T1000 (cell line): ENCODE data around the gene HORMAD2.

ENCODE experiments used
- DNase-seq: peaks from one replicate; lab custom pipeline; 2025; ENCODE audit warnings: mixed read lengths; lab: John Stamatoyannopoulos, UW

The HORMAD2 gene, protein sequence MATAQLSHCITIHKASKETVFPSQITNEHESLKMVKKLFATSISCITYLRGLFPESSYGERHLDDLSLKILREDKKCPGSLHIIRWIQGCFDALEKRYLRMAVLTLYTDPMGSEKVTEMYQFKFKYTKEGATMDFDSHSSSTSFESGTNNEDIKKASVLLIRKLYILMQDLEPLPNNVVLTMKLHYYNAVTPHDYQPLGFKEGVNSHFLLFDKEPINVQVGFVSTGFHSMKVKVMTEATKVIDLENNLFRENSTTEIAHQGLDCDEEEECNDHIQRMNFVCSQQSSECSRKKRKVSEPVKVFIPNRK

GRCh38 chr22:30079952-30080533 lies at the start of gene HORMAD2:
HORMAD2 (plus strand) TSS chr22:30080464; CDS start chr22:30093953, 13,489 bp downstream.
- DNase-seq = no peak

DNA sequence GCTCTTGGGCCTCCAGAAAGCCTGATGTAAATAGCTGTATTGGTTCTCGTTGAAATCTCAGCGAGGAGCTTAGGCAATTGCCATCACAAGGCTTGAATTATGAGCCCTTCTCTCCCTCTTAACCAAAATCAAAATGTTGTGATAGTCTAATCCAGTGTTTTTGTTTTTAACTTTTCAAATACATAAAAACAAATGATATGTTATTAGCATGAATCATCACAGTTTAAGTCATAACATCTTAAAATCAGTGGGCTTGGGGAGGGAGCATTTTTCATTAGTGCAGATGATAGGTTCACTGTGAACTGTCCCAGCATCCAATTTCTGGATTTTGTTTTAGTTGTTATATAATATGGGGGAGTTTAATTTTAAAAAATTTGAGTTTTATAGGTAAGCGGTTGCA lies 48.9 kb upstream of the HORMAD2 start:
- no peak for DNase-seq

- DNase-seq = no peak
These were observed 48.4 kb upstream of the HORMAD2 start for GRCh38 chr22:30031764-30032455.

DNA sequence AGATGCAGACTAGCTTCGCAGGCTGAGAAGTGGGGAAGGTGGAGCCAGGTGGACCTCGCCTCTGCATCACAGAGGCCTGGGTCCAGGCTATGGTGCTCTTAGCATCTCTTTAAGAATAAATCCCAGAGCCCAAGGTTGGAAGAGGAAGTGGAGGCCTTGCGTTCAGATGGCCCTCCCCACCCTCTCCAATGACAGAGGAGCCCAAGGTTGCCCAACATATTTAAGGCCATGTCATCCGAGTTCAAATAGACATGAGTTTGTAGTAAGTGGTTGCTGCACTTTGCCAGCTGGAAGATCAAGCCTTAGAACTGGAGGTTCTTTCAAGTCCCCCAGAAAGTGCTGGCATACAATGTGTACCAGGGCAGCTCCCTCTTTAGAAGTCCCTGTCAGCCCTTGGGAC lies 47.1 kb upstream of the HORMAD2 start:
- DNase-seq = no peak

DNA sequence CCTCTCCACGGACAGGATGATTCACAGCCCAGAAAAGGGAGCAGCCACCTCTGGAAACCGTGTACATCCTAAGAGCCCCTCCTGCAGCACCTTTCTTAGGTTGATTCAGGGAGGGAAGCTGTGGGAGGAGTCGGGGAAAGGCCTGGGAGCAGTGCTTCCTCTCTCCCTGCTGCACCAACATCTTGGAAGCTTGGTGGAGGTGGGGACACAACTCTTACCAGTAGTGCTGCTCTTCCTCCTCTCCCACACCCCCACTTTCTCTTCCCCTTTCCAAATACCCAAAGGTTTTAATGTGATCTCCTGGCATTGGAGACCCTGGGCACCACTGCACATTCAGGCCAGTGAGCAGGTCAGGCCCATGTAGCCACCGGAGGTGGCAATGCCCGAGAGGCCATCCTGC lies 46.4 kb upstream of the HORMAD2 start:
- DNase-seq = no peak

DNA sequence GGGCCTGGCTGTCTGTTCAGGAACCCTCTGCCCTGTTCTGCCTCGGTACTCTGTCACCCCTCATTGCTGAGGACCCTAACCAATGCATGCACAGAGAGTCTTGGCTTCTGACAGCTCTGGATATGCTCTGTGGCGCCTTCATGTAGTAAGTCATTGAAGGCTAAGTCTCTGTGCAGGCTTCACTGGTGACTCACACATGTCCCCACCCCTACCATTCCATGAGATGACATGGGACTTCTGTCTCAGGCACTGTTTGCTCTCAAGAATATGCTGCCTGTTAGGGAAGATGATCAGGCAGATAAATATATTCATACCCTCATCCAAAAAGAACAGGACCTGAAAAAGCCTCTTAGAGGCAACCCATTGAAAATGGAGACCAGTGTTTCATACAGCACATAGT lies 43.6 kb upstream of the HORMAD2 start:
- DNase-seq = no peak

- DNase-seq = peak; percentile 48
These were observed 42.0 kb upstream of the HORMAD2 start for GRCh38 chr22:30038219-30038618.

GRCh38 chr22:30040499-30041260 lies 39.6 kb upstream of the HORMAD2 start:
- DNase-seq = no peak

- no peak for DNase-seq
These were observed 38.8 kb upstream of the HORMAD2 start for GRCh38 chr22:30041475-30041874.

- DNase-seq = no peak
These were observed 38.4 kb upstream of the HORMAD2 start for GRCh38 chr22:30041881-30042280.

DNA sequence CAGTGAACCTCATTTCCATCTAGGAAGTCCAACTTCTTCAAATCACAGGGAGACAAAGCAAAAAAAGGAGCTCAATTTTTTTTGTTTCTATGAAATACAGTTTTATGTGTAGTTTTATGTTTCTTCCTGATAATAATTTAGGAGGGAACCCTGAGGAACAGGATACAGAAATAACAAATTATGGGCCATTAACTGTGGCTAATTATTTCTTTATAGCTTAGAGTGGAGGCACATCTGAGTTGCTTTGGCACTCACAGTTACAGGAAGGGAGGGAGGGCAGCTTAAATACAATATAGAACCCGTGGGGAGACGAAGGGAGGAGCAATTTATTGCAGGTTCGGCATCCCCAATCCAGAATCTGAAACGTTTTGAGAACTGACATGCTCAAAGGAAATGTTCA lies 37.1 kb upstream of the HORMAD2 start:
- no peak for DNase-seq

DNA sequence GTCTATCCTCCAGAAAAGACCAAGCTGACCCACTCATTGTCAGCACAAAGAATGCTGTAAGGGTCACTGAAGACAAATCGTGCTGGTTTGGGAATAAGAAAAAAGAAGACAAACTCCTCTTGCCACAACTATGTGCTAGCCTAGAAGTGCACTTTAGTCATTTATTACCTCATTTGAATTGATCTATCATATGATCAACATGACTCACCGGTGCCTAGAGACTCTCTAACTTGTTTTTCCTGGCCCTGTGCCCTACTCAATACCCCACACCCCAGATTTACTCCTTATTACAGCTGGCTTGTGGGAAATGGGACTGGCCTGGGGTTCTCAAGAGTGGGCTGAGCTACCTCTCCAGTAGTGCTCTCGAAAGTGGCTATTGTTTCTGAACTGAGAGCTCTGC lies 35.9 kb upstream of the HORMAD2 start:
- peak; percentile 57 for DNase-seq

DNA sequence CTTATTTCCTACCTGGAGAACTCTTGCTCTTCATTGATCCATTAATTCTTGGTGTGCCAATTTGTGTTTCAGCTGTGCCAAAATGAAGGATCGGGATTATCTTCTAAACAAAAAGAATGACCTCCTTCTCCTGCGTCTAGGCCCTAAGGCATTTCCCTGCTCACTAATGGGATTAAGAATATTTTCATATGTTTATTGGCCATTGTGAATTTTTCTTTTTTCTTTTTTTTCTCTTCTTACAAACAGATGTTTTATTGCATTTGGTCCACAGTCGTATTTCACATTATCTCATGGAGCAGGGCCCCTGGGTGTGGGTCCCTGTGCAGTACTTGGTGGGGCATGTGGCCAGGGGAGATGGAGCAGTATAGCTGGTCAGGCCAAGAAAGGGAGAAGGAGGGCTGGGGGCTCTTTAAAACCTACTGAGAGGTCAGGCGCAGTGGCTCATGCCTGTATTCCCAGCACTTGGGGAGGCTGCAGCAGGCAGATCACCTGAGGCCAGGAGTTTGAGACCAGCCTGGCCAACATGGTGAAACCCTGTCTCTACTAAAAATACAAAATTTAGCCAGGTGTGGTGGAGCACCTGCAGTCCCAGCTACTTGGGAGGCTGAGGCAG lies 35.3 kb upstream of the HORMAD2 start:
- DNase-seq = no peak

GRCh38 chr22:30045494-30045887 lies 34.8 kb upstream of the HORMAD2 start:
- no peak for DNase-seq

GRCh38 chr22:30045901-30046715 lies 34.2 kb upstream of the HORMAD2 start:
- no peak for DNase-seq

GRCh38 chr22:30046716-30047363 lies 33.4 kb upstream of the HORMAD2 start:
- DNase-seq = no peak

DNA sequence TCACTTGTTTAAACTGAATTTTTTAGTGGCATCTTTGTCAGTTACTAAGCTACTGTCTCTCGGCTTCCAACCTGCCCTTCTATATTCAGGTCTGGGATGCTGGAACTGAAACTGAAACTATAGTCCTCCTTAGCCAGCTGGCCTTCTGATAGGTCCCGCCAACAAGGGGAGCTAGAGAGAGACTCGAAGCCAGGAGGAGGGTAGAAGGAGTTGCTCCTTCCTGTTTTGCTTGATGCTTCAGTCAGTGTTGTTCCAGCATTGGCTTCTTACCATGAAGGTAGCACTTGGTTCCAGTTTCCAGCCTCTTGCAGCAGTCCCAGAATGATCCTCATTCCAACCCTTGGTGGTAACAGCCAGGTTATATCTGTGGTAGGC lies 32.9 kb upstream of the HORMAD2 start:
- no peak for DNase-seq

- no peak for DNase-seq
These were observed 31.6 kb upstream of the HORMAD2 start for GRCh38 chr22:30048681-30049080.

- no peak for DNase-seq
These were observed 26.0 kb upstream of the HORMAD2 start for GRCh38 chr22:30054067-30054763.

- no peak for DNase-seq
These were observed 25.5 kb upstream of the HORMAD2 start for GRCh38 chr22:30054764-30055069.
